ENCODE data around the gene ZSCAN9.
A peak's percentile ranks its signal among the peaks of the same experiment; 100 is the strongest.

ZSCAN9 gene

DNA sequence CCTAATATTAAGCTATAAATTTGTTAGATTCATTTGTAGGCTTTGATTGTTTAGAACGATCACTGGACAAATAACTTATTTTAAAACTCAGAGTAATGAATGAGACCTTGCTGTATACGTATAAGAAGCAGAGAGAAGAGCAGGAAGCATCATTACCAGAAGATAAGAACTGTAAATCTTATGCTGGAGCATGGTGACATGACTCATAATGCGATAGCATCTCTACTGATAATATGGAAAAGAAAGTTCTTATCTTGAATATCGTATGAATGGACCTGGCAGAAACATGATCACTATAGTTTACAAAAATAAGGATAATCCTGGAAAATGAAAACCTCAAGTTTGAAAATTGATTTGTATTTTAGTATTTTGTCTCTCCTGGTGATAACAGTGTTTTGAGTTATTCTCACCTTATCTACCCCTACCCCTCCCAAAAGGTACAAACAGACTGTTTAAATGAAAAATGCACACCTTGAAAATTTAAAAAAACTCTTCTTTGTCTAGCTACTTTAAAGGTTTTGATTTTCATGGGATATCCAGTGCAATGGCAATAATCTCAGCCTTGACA, 39.8 kb downstream of the ZSCAN9 start:
- H3K79me1 ChIP-seq (ENCODE audit: low read depth, low read length): no peaks in the 10 kb centered on the region
- H3K27me3 ChIP-seq (ENCODE audit: control insufficient read depth in 3 of 3, insufficient read depth in 3 of 3, low read depth in 1 of 3, low read length in 3 of 3): peaks cover 0 to 13% (median 0%) of the 10 kb centered on the region in 3 experiments
- DNase-seq (ENCODE audit: low spot score): no peak
- H3K36me3 ChIP-seq (replicated peaks in 1 of 2; ENCODE audit: control insufficient read depth in 2 of 2, insufficient read depth in 2 of 2, low read length in 2 of 2): no peaks in the 10 kb centered on the region
- no CpG with 5 or more reads among the region's 4 CpGs for WGBS, 2 donors (ENCODE audit: extremely low coverage in 2 of 2, insufficient read length in 2 of 2, insufficient replicate concordance in 1 of 2)
- no peak overlapping the region for H3K27ac ChIP-seq (replicated peaks; ENCODE audit: low read length)
- H3K14ac ChIP-seq (ENCODE audit: low read length): no peak overlapping the region
- H3K4me2 ChIP-seq (ENCODE audit: insufficient read depth, low read length, poor library complexity, severe bottlenecking): no peak overlapping the region
- no peak overlapping the region for H4K8ac ChIP-seq (ENCODE audit: low read depth, low read length)
- no peak overlapping the region for H2BK5ac ChIP-seq (ENCODE audit: low read length)
- H3K4me3 ChIP-seq (ENCODE audit: low read length in 2 of 2): no peak overlapping the region
- H2AFZ ChIP-seq (ENCODE audit: low read length): no peak overlapping the region
- peaks cover 0 to 3% of the 10 kb centered on the region in 2 donors for H3K9me3 ChIP-seq (replicated peaks in 1 of 2; ENCODE audit: control insufficient read depth in 2 of 2, insufficient read depth in 1 of 2, low read depth in 1 of 2, low read length in 2 of 2)
- H2AK5ac ChIP-seq (ENCODE audit: low read depth, low read length): no peak overlapping the region
- no peak overlapping the region for H2BK15ac ChIP-seq (ENCODE audit: low read length)
- no peak overlapping the region for H2BK12ac ChIP-seq (ENCODE audit: low read length)
- peaks cover 0 to 2% of the 10 kb centered on the region in 2 donors for H3K4me1 ChIP-seq (ENCODE audit: control insufficient read depth in 2 of 2, insufficient read depth in 1 of 2, low read depth in 1 of 2, low read length in 2 of 2)
- H2BK120ac ChIP-seq (ENCODE audit: low read depth, low read length): no peak overlapping the region
- H3K9ac ChIP-seq (ENCODE audit: low read depth, low read length, poor library complexity): no peak overlapping the region
- no peak overlapping the region for H4K91ac ChIP-seq (ENCODE audit: low read depth, low read length, poor library complexity)
- H3K23ac ChIP-seq (ENCODE audit: low read depth, low read length, poor library complexity): no peak overlapping the region
- no peak overlapping the region for H3K18ac ChIP-seq (ENCODE audit: low read length)
- H3K4ac ChIP-seq (ENCODE audit: low read length): no peak overlapping the region

DNA sequence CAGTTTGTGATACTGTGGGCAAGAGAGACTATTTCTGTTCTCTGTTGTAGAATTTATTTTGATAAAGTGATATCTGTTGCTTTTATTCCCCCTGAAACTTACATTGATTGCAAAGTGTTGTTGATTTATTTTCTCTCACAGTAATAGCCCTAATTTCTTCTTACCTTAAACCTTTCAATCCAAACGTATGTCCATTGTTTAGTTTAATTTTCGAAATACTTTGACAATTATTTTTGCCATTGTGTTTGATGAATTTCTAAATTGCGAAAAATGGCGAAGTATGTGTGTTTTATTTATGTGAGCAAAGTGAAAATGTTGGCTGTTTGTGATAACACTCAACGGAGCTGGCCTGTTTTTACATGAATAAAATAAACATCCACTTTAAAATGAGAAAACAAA, 41.5 kb downstream of the ZSCAN9 start:
- no peaks in the 10 kb centered on the region for H3K9me3 ChIP-seq (replicated peaks in 1 of 2; ENCODE audit: control insufficient read depth in 2 of 2, insufficient read depth in 1 of 2, low read depth in 1 of 2, low read length in 2 of 2)
- no peak overlapping the region for H2BK5ac ChIP-seq (ENCODE audit: low read length)
- H3K27me3 ChIP-seq (ENCODE audit: control insufficient read depth in 3 of 3, insufficient read depth in 3 of 3, low read depth in 1 of 3, low read length in 3 of 3): peaks cover 0 to 10% (median 0%) of the 10 kb centered on the region in 3 experiments
- no peak overlapping the region for H4K91ac ChIP-seq (ENCODE audit: low read depth, low read length, poor library complexity)
- H3K23ac ChIP-seq (ENCODE audit: low read depth, low read length, poor library complexity): no peak overlapping the region
- no peak overlapping the region for H3K14ac ChIP-seq (ENCODE audit: low read length)
- H2AFZ ChIP-seq (ENCODE audit: low read length): peak overlapping the region; percentile 95
- no peak overlapping the region for H2BK12ac ChIP-seq (ENCODE audit: low read length)
- H3K4ac ChIP-seq (ENCODE audit: low read length): no peak overlapping the region
- H2AK5ac ChIP-seq (ENCODE audit: low read depth, low read length): no peak overlapping the region
- peaks cover 0 to 4% of the 10 kb centered on the region in 2 donors for H3K36me3 ChIP-seq (replicated peaks in 1 of 2; ENCODE audit: control insufficient read depth in 2 of 2, insufficient read depth in 2 of 2, low read length in 2 of 2)
- peak overlapping the region; percentile 56 for H3K4me2 ChIP-seq (ENCODE audit: insufficient read depth, low read length, poor library complexity, severe bottlenecking)
- WGBS, 2 donors (ENCODE audit: extremely low coverage in 2 of 2, insufficient read length in 2 of 2, insufficient replicate concordance in 1 of 2): no CpG with 5 or more reads among the region's 5 CpGs
- H3K18ac ChIP-seq (ENCODE audit: low read length): no peak overlapping the region
- H3K4me1 ChIP-seq (ENCODE audit: control insufficient read depth in 2 of 2, insufficient read depth in 1 of 2, low read depth in 1 of 2, low read length in 2 of 2): peaks cover 0 to 2% of the 10 kb centered on the region in 2 donors
- H2BK15ac ChIP-seq (ENCODE audit: low read length): no peak overlapping the region
- no peak overlapping the region for H3K27ac ChIP-seq (replicated peaks; ENCODE audit: low read length)
- no peak overlapping the region for H4K8ac ChIP-seq (ENCODE audit: low read depth, low read length)
- no peak overlapping the region for H3K9ac ChIP-seq (ENCODE audit: low read depth, low read length, poor library complexity)
- no peak for DNase-seq (ENCODE audit: low spot score)
- peak overlapping the region in 1 of 2 donors; percentile 70 for H3K4me3 ChIP-seq (ENCODE audit: low read length in 2 of 2)
- no peaks in the 10 kb centered on the region for H3K79me1 ChIP-seq (ENCODE audit: low read depth, low read length)
- no peak overlapping the region for H2BK120ac ChIP-seq (ENCODE audit: low read depth, low read length)

DNA sequence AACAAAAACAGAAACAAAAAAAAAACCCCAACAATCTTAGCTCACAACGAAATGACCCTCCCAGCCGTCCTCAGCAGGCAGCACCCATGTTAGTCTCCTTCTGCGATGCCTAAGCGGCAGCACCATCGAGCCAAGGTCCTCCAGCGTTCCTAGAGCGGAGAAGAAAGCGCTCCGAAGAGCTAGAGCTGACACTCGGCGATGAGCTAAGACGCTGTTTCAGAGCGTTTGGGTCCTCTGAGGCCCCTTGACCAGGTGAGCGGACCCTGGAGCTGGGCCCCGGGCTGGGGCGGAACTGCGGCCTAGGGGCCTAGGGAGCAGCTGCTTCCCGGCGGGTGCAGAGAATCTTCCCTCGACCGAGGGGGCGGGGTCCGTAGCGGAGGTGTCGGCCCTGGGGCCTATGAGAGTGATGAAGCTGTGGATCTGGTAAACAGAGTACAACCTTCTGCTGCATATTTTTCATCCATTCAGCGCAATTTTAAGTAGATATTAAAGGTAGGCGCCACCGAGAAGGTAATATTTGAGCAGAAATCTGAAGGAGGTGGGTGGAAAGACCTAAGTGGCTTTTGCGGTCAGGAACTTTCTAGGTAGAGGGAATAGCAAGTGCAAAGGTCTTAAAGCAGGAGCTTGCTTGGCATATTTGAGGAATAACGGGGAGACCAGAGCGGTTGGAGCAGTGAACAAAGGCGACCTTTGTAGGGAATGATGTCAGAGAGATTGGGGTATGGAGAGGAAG, 42.1 kb downstream of the ZSCAN9 start, which contains the start of gene ZSCAN26:
Gene ZSCAN26, plus strand, starts transcription at position 182 of the 733 bp plus-strand sequence. CDS start 4,777 bp downstream, outside the sequence.
- Histone ChIP-seq H3K18ac (ENCODE audit: low read length) (peak within 1 kb of the TSS; percentile 96), H2BK120ac (ENCODE audit: low read depth, low read length) (no peak within 1 kb of the TSS), H2AK5ac (ENCODE audit: low read depth, low read length) (no peak within 1 kb of the TSS), H4K91ac (ENCODE audit: low read depth, low read length, poor library complexity) (no peak within 1 kb of the TSS), H3K79me1 (ENCODE audit: low read depth, low read length) (no peaks in the 10 kb centered on the region), H3K4ac (ENCODE audit: low read length) (no peak within 1 kb of the TSS), H3K9ac (ENCODE audit: low read depth, low read length, poor library complexity) (peak within 1 kb of the TSS; percentile 92), H3K36me3 (replicated peaks in 1 of 2; ENCODE audit: control insufficient read depth in 2 of 2, insufficient read depth in 2 of 2, low read length in 2 of 2) (peaks cover 4 to 9% of the 10 kb centered on the region in 2 donors), H2BK5ac (ENCODE audit: low read length) (no peak within 1 kb of the TSS), H3K9me3 (replicated peaks in 1 of 2; ENCODE audit: control insufficient read depth in 2 of 2, insufficient read depth in 1 of 2, low read depth in 1 of 2, low read length in 2 of 2) (no peaks in the 10 kb centered on the region), H4K8ac (ENCODE audit: low read depth, low read length) (no peak within 1 kb of the TSS), H2BK12ac (ENCODE audit: low read length) (no peak within 1 kb of the TSS), H3K4me2 (ENCODE audit: insufficient read depth, low read length, poor library complexity, severe bottlenecking) (peak within 1 kb of the TSS; percentile 56), H2AFZ (ENCODE audit: low read length) (peak within 1 kb of the TSS; percentile 95), H3K23ac (ENCODE audit: low read depth, low read length, poor library complexity) (peak within 1 kb of the TSS; percentile 62), H3K4me3 (ENCODE audit: low read length in 2 of 2) (peak within 1 kb of the TSS; percentile 70 to 90), H3K4me1 (ENCODE audit: control insufficient read depth in 2 of 2, insufficient read depth in 1 of 2, low read depth in 1 of 2, low read length in 2 of 2) (peaks cover 0 to 2% of the 10 kb centered on the region in 2 donors), H3K27ac (replicated peaks; ENCODE audit: low read length) (peak within 1 kb of the TSS; percentile 86), H3K14ac (ENCODE audit: low read length) (no peak within 1 kb of the TSS), H2BK15ac (ENCODE audit: low read length) (no peak within 1 kb of the TSS), H3K27me3 (ENCODE audit: control insufficient read depth in 3 of 3, insufficient read depth in 3 of 3, low read depth in 1 of 3, low read length in 3 of 3) (peaks cover 0 to 10% (median 0%) of the 10 kb centered on the region in 3 experiments)
- no CpG with 5 or more reads among the region's 32 CpGs for WGBS, 2 donors (ENCODE audit: extremely low coverage in 2 of 2, insufficient read length in 2 of 2, insufficient replicate concordance in 1 of 2)
- DNase-seq (ENCODE audit: low spot score): peak; percentile 87

DNA sequence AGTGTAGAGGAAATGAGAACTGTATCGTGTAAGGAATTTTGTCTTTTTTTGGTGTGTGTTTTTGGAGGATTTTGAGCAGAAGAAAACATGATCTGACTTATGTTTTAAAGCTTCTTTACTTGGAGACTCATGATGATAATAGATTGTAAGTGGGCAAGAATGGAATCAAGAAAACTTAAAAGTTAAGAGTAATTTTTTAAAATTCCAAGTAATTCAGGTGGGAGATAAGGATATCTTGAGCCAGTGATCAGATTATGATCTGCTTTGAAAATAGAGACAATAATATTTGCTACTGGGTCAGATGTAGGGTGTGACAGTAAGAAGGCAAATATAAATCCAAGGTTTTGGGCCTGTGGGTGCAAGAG, 42.6 kb downstream of the ZSCAN9 start:
- Histone ChIP-seq H2BK120ac (ENCODE audit: low read depth, low read length) (no peak overlapping the region), H3K4me3 (ENCODE audit: low read length in 2 of 2) (peak overlapping the region; percentile 70 to 90), H3K4me1 (ENCODE audit: control insufficient read depth in 2 of 2, insufficient read depth in 1 of 2, low read depth in 1 of 2, low read length in 2 of 2) (peaks cover 0 to 2% of the 10 kb centered on the region in 2 donors), H2BK5ac (ENCODE audit: low read length) (no peak overlapping the region), H3K36me3 (replicated peaks in 1 of 2; ENCODE audit: control insufficient read depth in 2 of 2, insufficient read depth in 2 of 2, low read length in 2 of 2) (peaks cover 6 to 15% of the 10 kb centered on the region in 2 donors), H3K4ac (ENCODE audit: low read length) (no peak overlapping the region), H3K9me3 (replicated peaks in 1 of 2; ENCODE audit: control insufficient read depth in 2 of 2, insufficient read depth in 1 of 2, low read depth in 1 of 2, low read length in 2 of 2) (no peaks in the 10 kb centered on the region), H3K79me1 (ENCODE audit: low read depth, low read length) (no peaks in the 10 kb centered on the region), H3K18ac (ENCODE audit: low read length) (no peak overlapping the region), H2BK15ac (ENCODE audit: low read length) (no peak overlapping the region), H3K9ac (ENCODE audit: low read depth, low read length, poor library complexity) (no peak overlapping the region), H4K8ac (ENCODE audit: low read depth, low read length) (no peak overlapping the region), H3K14ac (ENCODE audit: low read length) (no peak overlapping the region), H4K91ac (ENCODE audit: low read depth, low read length, poor library complexity) (no peak overlapping the region), H2BK12ac (ENCODE audit: low read length) (no peak overlapping the region), H3K23ac (ENCODE audit: low read depth, low read length, poor library complexity) (no peak overlapping the region), H2AK5ac (ENCODE audit: low read depth, low read length) (no peak overlapping the region), H3K27ac (replicated peaks; ENCODE audit: low read length) (no peak overlapping the region), H3K4me2 (ENCODE audit: insufficient read depth, low read length, poor library complexity, severe bottlenecking) (peak overlapping the region; percentile 56), H3K27me3 (ENCODE audit: control insufficient read depth in 3 of 3, insufficient read depth in 3 of 3, low read depth in 1 of 3, low read length in 3 of 3) (peaks cover 0 to 7% (median 0%) of the 10 kb centered on the region in 3 experiments), H2AFZ (ENCODE audit: low read length) (peak overlapping the region; percentile 95)
- WGBS, 2 donors (ENCODE audit: extremely low coverage in 2 of 2, insufficient read length in 2 of 2, insufficient replicate concordance in 1 of 2): 100% methylated on average over 1 of the region's 1 CpG; no CpG with 5 or more reads in 1 of the 2 donors
- no peak for DNase-seq (ENCODE audit: low spot score)

Data from neuronal stem cell (in vitro differentiated cells).